Cerebellar nuclear complex (tissue), 1 donor: ENCODE results near the gene WNT7B.

Source experiments
- DNase-seq, 2 experiments: peaks; one replicate each; lab custom pipeline; 2025; lab: John Stamatoyannopoulos, UW

Gene WNT7B

DNA sequence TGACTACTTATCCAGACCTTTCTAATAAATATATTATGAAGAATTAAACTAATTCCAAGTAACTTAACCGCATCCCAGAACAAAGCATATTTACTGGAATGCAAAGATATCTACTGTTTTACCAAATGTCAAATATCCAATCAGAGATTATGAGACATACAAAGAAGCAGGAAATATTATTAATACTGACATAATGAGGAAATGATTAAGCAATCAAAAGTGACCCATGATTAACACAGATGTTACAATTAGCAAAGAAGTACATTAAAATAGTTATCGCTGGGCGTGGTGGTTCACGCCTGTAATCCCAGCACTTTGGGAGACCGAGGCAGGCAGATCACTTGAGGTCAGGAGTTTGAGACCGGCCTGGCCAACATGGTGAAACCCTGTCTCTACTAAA, 105.2 kb downstream of the WNT7B start:
- DNase-seq = no peak
